Nephron progenitor cell (in vitro differentiated cells): Measurements from ENCODE around the gene DPH2.
A peak's percentile ranks its signal among the peaks of the same experiment; 100 is the strongest.

Experiments used
- DNase-seq: peaks from one replicate; pipeline ENCODE4 v3.0.0; 2021
- H3K27ac Mint-ChIP-seq: 2 replicates; pipeline ENCODE4 v1.8.0; 2021; ENCODE audit warnings: mild to moderate bottlenecking, moderate library complexity, mixed read lengths
- H3K27me3 Mint-ChIP-seq: 2 replicates; pipeline ENCODE4 v1.8.0; 2021; ENCODE audit warnings: mild to moderate bottlenecking, low read depth, mixed read lengths; ENCODE audit not compliant: poor library complexity
- H3K36me3 Mint-ChIP-seq: 2 replicates; pipeline ENCODE4 v1.8.0; 2021; ENCODE audit warnings: low read depth, mixed read lengths
- H3K4me1 Mint-ChIP-seq: 2 replicates; pipeline ENCODE4 v1.8.0; 2021; ENCODE audit warnings: mixed read lengths
- H3K4me3 Mint-ChIP-seq: 2 replicates; pipeline ENCODE4 v1.8.0; 2021; ENCODE audit warnings: mild to moderate bottlenecking, moderate library complexity, mixed read lengths
- H3K9me3 Mint-ChIP-seq: 2 replicates; pipeline ENCODE4 v1.8.0; 2021; ENCODE audit warnings: mild to moderate bottlenecking, moderate library complexity, mixed read lengths
- CTCF ChIP-seq: fragments of 200-600 bp; sonication (generic); IDR thresholded peaks from 2 replicates; pipeline ENCODE4 v1.5.0; 2021; ENCODE audit warnings: antibody characterized with exemption

Gene DPH2

GRCh38 chr1:43974443-43975248 is 4.8 kb downstream of the DPH2 start, which contains the start of gene ATP6V0B:
Gene ATP6V0B (plus strand): TSS chr1:43974960. CDS start chr1:43975041, 81 bp downstream.
- Mint-ChIP-seq H3K4me1 (peaks cover 60% of the 10 kb centered on the region), H3K9me3 (no peaks in the 10 kb centered on the region), H3K27ac (peak within 1 kb of the TSS; percentile 69), H3K36me3 (peaks cover 26% of the 10 kb centered on the region), H3K4me3 (peak within 1 kb of the TSS; percentile 93), H3K27me3 (peaks cover 4% of the 10 kb centered on the region)
- peak; percentile 95 for DNase-seq
- no peak for TF ChIP-seq CTCF

GRCh38 chr1:43975249-43975961 is 5.6 kb downstream of the DPH2 start:
- TF ChIP-seq CTCF: no peak
- peak; percentile 49 for DNase-seq
- Mint-ChIP-seq H3K4me3 (peak overlapping the region; percentile 93), H3K9me3 (no peaks in the 10 kb centered on the region), H3K36me3 (peaks cover 27% of the 10 kb centered on the region), H3K4me1 (peaks cover 60% of the 10 kb centered on the region), H3K27ac (peak overlapping the region; percentile 69), H3K27me3 (peaks cover 4% of the 10 kb centered on the region)

- peak overlapping the region; percentile 69 for H3K27ac Mint-ChIP-seq
- no peak for DNase-seq
- H3K27me3 Mint-ChIP-seq: peaks cover 4% of the 10 kb centered on the region
- TF ChIP-seq CTCF: no peak
- peaks cover 59% of the 10 kb centered on the region for H3K4me1 Mint-ChIP-seq
- H3K4me3 Mint-ChIP-seq: peak overlapping the region; percentile 93
- H3K9me3 Mint-ChIP-seq: no peaks in the 10 kb centered on the region
- peaks cover 32% of the 10 kb centered on the region for H3K36me3 Mint-ChIP-seq
Observed at GRCh38 chr1:43976045-43976444, 6.2 kb downstream of the DPH2 start.

GRCh38 chr1:43976890-43977289 is 7.1 kb downstream of the DPH2 start:
- peaks cover 61% of the 10 kb centered on the region for H3K4me1 Mint-ChIP-seq
- H3K27me3 Mint-ChIP-seq: peaks cover 4% of the 10 kb centered on the region
- H3K4me3 Mint-ChIP-seq: peak overlapping the region; percentile 93
- no peaks in the 10 kb centered on the region for H3K9me3 Mint-ChIP-seq
- TF ChIP-seq CTCF: no peak
- H3K36me3 Mint-ChIP-seq: peaks cover 32% of the 10 kb centered on the region
- no peak overlapping the region for H3K27ac Mint-ChIP-seq
- no peak for DNase-seq

GRCh38 chr1:43977376-43978263 is 7.8 kb downstream of the DPH2 start:
- Mint-ChIP-seq H3K36me3 (peaks cover 32% of the 10 kb centered on the region), H3K9me3 (no peaks in the 10 kb centered on the region), H3K4me3 (peak overlapping the region; percentile 93), H3K27me3 (peaks cover 4% of the 10 kb centered on the region), H3K27ac (no peak overlapping the region), H3K4me1 (peaks cover 69% of the 10 kb centered on the region)
- DNase-seq: no peak
- TF ChIP-seq CTCF: no peak
